Activated gamma-delta T cell treated with Interleukin-2 at 50 U/mL for 16 hours (primary cell): ENCODE measurements around the gene CMIP.
"Not testable (repeated sequence)": the region's sequence is repeated elsewhere in the genome, so short reads cannot be mapped to it uniquely, and the experiment has no call there.

Experiments
- DNase-seq: peaks from one replicate; pipeline ENCODE4 v3.0.0-alpha.2; 2020

The CMIP gene

DNA sequence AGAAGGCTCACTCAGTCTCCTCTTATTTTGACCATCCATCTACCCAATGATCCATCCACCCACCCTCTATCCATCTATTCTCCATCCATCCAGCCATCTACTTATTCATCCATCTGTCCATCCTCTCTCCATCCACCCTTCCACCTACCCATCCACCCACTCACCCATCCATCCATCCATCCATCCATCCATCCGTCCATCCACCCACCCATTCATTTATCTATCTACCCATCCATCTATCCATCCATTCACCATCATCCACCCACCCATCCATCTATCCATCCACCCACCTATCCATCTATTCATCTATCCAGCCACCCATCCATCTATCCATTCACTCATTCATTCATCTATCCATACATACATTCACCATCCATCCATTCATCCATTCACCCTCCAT, 288.7 kb downstream of the CMIP start:
- DNase-seq: no peak

DNA sequence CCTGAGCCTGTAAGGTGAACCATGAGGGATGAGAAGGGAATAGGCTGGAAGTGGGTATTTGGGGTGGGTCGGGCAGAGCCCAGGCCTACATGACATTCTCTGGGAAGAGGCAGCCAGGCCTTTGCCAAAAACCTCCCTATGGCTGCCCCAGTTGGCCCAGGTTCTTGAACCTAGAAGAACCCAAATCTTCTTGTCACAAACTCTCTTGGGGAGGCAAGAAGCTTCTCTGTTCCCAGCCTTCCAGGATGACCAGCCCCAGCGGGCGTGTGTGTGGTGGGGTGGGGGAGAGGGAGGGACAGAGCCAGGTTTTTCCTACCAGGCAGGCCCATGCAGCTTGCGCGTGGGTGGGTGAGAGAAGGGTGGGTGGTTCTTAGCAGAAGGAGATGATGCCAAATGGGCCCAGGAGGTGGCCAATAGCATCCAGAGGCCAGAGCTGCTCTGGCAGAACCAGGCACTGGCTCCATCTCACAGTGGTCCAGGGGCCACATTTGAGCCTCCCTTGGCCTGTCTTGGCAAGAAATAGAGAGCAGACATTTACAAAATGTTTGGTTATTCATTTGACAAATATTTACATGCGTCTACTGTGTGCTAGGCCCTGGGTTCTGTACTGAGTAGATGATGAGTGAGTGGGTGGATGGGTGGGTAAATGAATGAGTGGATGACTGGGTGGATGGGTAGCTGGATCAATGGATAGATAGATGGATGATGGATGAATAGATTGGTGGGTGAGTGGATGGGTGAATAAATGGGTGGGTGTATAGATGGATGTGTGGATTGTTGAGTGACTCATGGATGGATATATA, 290.2 kb downstream of the CMIP start:
- DNase-seq: no peak

DNA sequence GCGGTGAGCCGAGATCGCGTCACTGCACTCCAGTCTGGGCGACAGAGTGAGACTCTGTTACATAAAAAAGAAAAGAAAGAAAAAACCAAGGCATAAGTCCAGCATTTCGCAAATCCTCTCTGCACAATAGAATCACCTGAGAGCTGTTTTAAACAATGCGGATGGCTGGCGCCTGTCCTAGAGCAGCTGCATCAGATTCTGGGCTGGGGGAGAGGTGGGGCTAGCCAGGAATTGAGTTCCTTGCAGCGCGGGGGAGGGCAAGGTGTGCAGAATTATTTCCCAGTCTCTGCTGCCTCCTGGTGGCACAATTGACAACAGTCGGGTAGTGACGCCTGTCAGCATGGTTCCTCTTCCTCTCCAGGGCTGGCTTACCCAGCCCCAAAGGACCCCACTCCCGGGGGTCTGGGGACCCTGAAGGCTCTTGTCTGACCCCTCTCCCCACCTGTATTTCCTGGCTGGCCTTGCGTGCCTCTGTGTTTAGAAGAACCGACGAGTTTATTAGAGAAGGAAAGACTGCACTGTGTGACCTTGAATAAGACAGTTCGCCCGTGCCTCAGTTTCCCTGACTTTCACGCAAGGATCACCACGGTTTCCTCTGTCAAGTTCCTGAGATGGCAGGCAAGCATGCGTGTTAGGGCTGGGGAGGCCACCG, 293.4 kb downstream of the CMIP start:
- peak; percentile 84 for DNase-seq

DNA sequence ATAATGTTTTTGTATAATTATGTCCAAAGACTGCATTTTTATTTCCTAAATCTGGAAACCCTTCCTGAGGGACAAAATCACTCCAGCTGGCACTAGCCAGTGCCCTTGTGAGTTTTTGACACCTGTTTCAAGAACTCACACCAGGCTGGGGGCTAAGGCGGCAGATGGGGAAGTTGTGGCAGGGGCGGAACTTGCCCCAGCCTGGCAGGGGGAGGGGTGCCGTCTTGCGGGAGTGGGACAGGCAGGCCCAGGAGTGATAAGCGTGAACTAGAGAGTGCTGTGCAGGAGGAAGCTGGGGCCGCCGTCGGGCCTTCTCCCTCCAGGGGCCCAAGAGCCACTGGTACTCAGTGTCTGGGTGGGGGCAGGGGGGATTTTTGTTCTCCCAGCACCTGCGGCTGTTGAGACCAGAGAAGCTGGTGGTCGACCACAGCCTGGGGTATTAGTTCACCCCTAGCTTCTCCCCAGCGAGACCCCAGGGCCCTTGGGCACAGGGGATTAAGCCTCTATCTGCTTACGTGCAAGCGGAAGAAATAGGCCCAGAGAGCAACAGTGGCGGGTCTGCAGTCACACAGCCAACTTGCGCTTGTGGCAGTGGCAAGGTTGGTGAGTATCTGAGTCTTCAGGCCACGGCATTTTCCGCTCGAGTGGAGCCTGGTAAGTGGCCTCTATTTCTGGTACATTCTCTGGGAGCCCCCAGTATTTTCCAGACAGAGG, 294.3 kb downstream of the CMIP start:
- no peak for DNase-seq

DNA sequence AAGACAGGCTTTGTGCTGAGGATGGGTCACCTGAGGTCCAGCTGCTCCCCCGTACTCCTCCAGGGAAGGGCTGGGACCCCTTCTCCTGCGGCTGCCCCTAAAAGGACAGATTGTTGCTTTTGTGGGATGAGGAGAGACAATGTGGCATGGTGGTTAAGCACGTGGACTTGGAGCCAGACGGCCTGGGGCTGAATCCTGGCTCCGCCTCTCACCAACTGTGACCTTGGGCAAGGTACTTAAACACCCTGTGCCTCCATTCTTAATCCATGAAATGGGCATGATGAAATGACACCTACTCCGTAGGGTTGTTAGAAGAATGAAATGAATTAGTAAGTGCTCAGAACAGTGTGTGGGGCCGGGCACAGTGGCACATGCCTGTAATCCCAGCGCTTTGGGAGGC, 294.9 kb downstream of the CMIP start:
- DNase-seq: no peak

DNA sequence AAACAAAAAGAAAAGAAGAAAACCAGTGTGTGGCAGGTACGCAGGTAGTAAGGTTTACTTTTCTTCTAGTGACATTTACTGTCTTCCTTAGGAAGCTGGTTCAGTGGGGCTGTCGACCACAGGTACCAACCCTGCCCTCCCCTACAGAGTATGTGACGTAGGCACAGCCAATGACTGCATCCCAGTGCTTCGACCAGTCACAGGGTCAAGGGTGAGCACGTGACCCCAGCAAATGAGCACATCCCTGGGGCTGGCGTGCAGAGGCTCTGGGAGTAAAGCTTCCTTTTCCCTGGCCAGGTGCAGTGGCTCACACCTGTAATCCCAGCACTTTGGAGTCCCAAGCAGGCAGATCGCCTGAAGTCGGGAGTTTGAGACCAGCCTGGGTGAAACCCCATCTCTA, 295.6 kb downstream of the CMIP start:
- no peak for DNase-seq

DNA sequence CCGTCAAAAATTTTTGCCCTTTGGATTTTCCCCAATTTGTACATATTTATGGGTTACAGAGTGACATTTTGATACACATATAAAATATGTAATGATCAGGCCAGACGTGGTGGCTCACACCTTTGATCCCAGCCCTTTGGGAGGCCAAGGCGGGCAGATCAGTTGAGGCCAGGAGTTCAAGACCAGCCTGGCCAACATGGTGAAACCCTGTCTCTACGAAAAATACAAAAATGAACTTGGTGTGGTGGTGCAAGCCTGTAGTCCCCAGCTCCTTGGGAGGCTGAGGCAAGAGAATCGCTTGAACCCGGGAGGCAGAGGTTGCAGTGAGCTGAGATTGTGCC, 296.8 kb downstream of the CMIP start:
- not testable (repeated sequence) for DNase-seq

DNA sequence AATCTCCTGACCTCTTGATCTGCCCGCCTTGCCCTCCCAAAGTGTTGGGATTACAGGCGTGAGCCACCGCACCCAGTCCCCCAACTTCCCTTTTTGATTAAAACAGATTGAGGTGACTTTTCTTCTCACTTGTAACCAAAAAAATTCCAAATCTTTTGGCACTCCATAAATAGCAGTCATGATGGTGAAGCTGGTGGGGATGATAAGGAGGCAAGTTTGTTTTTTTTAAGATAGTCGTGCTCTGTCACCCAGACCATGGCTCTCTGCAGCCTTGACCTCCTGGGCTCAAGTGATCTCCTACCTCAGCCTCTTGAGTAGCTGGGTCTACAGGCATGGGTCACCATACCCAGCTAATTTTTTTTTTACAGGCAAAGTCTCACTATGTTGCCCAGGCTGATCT, 299.8 kb downstream of the CMIP start:
- DNase-seq: no peak

DNA sequence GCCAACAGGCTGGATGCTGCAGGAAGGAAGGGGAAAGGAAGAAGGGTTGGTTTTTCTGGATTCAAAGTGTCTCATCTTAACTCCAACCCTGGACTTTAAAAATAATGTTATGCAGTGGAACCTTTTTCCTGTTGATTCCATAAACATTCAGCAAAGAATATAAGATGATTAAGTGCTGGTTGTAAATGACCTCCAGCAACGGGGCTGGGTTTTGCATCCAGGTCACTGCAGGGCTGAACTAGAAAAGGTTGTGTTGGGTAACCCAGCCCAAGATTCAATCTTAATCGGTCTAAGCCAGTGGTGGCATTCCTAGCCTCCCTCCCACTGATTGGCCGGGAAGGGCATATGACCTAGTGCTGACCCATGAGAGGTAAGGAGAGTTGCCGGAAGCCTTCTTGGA, 300.3 kb downstream of the CMIP start:
- no peak for DNase-seq

DNA sequence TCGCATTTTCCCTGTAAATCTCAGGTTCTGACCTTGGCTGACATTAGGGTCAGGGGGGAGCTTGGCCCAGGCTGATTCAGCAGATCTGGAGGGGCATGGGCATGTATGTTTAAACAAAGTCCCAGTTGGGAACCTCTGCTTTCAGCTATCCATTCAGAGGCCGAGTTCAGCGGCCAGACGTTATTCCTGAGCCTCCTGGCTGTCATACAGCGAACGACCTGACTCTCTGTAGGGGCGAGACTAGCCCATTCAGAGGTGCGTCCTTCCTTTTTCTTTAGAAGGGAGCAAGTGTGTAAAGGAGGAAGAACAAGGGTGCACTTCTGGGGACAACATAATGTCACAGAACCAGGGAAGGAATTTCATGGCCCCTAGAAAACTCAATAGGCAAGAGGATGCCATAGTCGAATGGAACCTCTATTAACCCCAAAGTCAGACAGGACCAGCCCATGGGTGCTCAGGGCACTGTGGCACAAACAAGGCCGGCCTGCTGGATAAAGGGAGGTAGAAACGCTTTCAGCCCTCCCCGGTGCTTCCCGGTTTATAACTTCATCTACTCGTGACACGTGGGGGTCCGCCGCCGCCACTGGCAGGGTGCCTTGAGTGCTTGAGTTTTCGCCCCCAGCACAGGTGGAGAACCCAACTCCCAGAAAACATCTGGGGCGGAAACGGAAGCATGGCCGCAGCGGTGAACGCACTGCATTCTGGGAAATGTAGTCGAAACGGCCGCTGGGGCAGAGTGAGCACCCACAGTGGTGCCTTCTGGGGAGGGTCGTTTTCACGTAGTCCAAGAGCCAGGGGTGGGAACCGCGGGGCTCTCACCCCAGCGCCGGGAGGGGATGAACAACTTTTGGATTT, 301.3 kb downstream of the CMIP start:
- peak; percentile 72 for DNase-seq

DNA sequence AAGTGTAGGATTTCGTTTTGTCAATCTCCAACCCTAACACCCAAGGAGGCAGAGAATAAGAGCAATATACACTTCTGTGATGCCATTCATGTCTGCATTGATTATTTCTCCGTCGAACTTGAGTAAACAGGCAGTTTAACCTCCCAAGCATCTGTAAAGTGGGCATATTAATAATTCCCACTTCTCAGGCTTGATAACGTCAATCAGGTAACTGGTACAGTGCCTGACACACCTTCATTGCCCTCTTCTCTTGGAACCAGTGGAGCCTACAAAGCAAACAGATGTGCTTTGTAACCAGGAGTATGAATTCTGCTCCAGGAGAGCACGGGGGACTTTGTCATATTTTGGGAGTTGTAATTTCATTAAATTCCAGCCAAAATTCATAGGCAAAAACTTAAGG, 302.0 kb downstream of the CMIP start:
- DNase-seq: no peak

DNA sequence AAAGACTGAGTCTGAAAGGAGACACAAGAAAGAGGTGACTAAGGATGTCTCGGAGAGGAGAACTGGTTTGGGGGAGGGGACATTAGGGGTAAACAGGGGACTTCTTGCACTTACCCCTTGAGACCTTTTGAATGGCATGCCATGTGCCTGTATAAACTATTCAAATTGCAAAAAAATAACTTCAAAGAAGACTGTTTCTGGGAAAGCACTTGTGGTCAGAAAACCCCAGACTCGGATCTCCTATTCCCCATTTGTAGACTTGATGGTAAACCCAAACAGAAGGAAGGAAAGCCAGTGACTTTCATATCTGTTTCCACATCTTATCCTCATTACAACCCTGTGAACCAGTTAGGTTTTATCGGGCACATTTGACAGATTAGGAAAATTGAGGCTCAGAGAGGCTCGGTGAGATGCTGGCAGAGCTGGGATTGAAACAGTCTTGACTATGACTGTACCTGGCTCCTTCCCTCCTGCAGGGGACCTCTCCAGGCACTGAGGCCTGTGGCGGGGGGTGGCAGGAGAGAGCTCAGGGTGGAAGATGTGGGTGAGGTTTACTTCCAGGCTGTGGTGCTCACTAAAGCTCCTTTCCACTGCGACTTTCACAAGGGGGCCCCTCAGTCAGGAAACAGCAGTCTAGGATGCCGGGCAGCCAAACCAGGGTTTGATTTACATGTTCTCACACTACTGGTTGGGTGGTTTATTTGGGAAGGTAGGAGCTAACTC, 304.0 kb downstream of the CMIP start:
- no peak for DNase-seq

DNA sequence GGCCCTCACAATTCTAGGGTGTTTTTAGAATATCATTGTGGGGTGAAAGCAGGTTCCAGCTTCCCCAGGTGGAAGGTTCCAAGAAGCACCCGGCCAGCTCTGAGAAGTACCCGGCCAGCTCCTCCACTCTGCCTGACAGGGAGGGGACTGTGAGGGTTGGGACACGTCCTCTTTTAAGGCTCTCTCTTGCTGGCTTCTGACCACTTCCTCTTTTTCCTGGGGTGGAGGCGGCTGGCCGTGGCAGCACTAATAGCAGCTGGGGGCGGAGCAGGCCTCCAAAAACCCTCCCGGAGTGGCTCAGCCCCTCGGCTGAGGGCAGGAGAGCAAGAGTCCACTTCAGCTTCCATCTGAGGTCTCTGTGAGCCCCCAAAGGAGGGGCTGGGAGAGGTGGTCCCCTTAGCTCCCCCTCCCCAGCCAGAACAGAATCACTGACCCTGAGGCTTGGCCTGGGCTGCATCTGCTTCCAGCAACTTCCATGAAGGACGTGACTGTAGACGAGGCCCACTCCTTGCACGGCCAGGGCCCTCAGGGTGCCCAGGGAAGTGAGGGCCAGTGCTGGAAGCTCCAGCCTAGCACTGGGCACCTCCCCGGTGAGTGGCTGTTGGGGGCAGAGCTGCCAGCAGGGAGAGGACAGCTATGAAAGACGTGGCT, 307.7 kb downstream of the CMIP start:
- DNase-seq: no peak

DNA sequence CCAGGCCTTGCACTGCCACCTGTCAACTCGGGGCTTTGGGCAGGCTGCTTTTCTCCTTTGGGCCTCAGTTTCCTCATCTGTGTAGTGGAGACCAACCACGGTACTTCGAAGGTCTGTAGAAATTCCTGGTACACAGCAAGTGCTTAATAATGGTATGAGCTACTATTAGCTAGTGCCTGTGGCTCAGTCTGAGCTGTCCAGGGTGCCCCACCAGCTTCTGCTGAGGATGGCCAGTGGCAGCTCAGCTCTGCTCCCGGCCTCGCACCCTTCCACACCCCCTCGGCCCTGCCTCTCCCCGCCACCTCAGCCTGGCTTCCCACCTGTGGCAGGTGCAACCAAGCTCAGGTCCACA, 308.2 kb downstream of the CMIP start:
- DNase-seq: no peak

DNA sequence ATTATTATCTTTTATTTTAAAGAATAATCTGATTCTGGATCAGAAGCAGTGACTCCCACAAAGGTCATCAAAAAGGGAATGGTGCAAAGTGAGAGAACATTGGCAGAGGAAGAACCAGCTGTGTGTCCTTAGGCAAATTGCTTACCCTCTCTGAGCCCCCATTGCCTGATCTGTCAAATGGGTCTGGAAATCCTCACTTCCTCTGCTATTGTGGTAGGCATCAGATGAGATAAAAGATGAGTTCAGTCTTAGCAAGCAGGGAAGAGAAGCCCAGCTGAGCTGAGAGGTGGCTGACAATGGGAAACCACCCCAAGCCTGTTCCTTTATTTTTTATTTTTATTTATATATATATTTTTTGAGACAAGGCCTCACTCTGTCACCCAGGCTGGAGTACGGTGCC, 310.2 kb downstream of the CMIP start:
- no peak for DNase-seq

DNA sequence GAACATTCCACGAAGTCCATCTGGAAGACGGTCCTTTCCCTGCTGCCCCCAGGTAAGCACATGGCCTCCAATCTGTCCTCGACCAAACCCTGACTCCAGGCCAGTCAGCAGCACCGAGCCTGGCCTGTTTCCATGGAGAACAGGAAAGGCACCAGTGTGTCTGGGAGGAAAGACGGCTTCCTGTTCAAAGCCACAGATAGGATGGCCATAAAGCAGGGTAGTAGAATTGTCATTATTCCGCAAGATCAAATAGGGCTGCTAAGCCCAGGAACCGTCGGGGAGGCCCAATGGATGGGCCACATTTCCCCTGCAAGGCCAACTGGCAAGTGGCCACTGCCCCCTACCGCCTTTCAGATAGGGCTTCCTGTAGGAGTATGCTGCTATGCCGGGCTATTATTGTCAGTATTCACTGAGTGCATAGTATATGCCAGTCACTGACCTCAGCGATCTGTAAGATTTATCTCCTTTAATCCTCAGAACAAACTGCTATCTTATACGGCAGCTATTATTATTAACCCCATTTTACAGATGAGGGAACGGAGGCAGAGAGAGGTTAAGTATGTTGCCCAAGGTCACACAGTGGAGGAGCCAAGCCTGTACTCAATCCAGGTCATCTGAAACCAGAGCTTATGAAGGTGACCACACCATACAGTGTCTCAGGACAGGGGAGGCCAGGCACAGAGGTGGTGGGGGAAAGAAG, 311.5 kb downstream of the CMIP start:
- DNase-seq: no peak

DNA sequence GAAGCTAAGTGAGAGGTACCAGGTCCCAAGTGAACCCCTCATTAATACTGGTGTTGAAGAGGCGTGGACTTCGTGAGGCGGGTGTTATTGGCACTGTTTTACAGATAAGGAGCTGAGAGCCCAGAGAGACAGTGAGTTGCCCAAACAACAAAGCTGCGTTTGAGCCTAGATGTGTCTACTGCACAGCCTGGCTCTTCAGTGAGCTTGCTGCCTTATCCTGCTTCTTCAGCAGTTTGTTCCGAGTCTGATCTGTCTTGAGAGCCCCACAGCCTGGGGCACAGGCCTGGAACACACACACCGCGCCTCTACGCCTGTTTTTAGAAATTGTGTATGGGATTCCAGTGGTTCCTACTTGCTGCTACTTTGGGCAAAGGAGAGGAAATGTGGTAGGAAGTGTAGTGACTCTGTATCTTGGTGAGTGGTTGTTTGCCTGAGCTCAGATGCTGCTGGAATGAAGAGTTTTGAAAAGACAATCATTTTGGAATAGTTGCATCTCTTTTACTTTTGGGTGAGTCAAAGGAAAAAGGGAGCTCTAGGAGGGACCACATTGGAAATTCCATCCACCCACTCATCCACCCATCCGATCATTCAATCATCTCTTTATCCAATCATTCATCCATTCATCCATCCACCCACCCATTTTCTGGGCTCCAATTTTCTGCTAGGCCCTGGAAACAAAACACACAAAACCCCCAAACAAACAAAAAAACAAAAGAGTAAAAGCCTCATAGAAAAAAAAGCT, 312.2 kb downstream of the CMIP start:
- no peak for DNase-seq

DNA sequence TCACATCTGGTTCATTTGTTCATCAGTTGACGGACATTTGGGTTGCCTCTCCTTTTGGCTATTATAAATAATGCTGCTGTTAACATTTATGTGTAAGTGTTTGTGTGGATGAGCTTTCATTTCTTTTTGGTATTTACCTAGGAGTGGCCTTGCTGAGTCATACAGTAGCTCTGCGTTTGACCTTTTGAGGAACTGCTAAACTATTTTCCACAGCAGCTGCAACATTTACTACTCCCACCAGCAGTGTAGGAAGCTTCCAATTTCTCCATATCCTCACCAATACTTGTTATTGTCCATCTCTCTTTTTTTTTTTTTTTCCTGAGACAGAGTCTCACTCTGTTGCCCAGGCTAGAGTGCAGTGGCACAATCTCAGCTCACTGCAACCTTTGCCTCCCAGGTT, 313.8 kb downstream of the CMIP start:
- DNase-seq: no peak
